CD14-positive monocyte (primary cell): ENCODE results near the gene KRTAP2-1. TPM values are rescaled to one million over a fixed set of nuclear protein-coding genes. Genes with fewer than 3 reads are reported as not detected.
"Not testable (repeated sequence)": the region's sequence is repeated elsewhere in the genome, so short reads cannot be mapped to it uniquely, and the experiment has no call there.

Experiments
- DNase-seq, 3 donors: peaks; one replicate each; pipeline ENCODE4 v3.0.0-alpha.2; 2011 to 2022
- H2AFZ ChIP-seq: 2 replicates; pipeline ENCODE4 v1.6.0; 2012; ENCODE audit warnings: mild to moderate bottlenecking, low read depth, low read length, inconsistent platforms; ENCODE audit not compliant: insufficient read depth, poor library complexity, severe bottlenecking
- H3K27ac ChIP-seq, 2 donors: 1 replicate in 1 of 2; 2 replicates in 1 of 2; pipeline ENCODE4 v1.5.1; 2012 to 2013; ENCODE audit warnings: low read length in 2 of 2, control low read depth in 1 of 2, inconsistent platforms in 1 of 2, low read depth in 1 of 2, mild to moderate bottlenecking in 1 of 2
- H3K27me3 ChIP-seq, 2 donors: one replicate each; pipeline versions ENCODE4 v1.6.0 to v1.6.1; 2011 to 2013; ENCODE audit warnings: low read length in 2 of 2; ENCODE audit not compliant: control insufficient read depth in 2 of 2, insufficient read depth in 2 of 2
- H3K36me3 ChIP-seq, 2 donors: replicated peaks in 1 of 2; 1 replicate in 1 of 2; 2 replicates in 1 of 2; pipeline versions ENCODE4 v1.5.1 to v1.6.1; 2012 to 2013; ENCODE audit warnings: low read length in 2 of 2, control low read depth in 1 of 2, inconsistent platforms in 1 of 2, mild to moderate bottlenecking in 1 of 2; ENCODE audit not compliant: insufficient read depth in 2 of 2, control insufficient read depth in 1 of 2
- H3K4me1 ChIP-seq, 2 donors: 1 replicate in 1 of 2; 2 replicates in 1 of 2; pipeline versions ENCODE4 v1.5.1 to v1.6.1; 2012 to 2013; ENCODE audit warnings: low read length in 2 of 2, control low read depth in 1 of 2, inconsistent platforms in 1 of 2, mild to moderate bottlenecking in 1 of 2, moderate library complexity in 1 of 2; ENCODE audit not compliant: insufficient read depth in 2 of 2, control insufficient read depth in 1 of 2
- H3K4me2 ChIP-seq: replicated peaks from 2 replicates; pipeline ENCODE3; 2012; ENCODE audit warnings: low read length, moderate library complexity, mild to moderate bottlenecking; ENCODE audit not compliant: poor library complexity, severe bottlenecking; ENCODE audit errors: extremely low read depth
- H3K4me3 ChIP-seq, 3 experiments: fragments of 200-600 bp in 1 of 3; sonication (generic) in 1 of 3; replicated peaks in 1 of 3; 1 replicate in 2 of 3; 2 replicates in 1 of 3; pipeline ENCODE4 v1.5.1; 2011 to 2013; ENCODE audit warnings: low read length in 3 of 3, mild to moderate bottlenecking in 3 of 3, control low read depth in 2 of 3, low read depth in 2 of 3, inconsistent platforms in 1 of 3, moderate library complexity in 1 of 3
- H3K79me2 ChIP-seq: 2 replicates; pipeline ENCODE4 v1.6.0; 2012; ENCODE audit warnings: mild to moderate bottlenecking, control low read depth, inconsistent platforms, low read length, moderate library complexity; ENCODE audit not compliant: insufficient read depth
- H3K9ac ChIP-seq: 2 replicates; pipeline ENCODE4 v1.6.0; 2017; ENCODE audit warnings: low read length, mild to moderate bottlenecking; ENCODE audit not compliant: insufficient read depth, poor library complexity, severe bottlenecking
- H3K9me3 ChIP-seq, 2 donors: replicated peaks in 1 of 2; 1 replicate in 1 of 2; 2 replicates in 1 of 2; pipeline versions ENCODE4 v1.5.1 to v1.6.1; 2012 to 2013; ENCODE audit warnings: low read length in 2 of 2, control low read depth in 1 of 2; ENCODE audit not compliant: control insufficient read depth in 1 of 2, insufficient read depth in 1 of 2
- H4K20me1 ChIP-seq: 2 replicates; pipeline ENCODE4 v1.6.0; 2012; ENCODE audit warnings: mild to moderate bottlenecking, low read length, control low read depth, moderate library complexity; ENCODE audit not compliant: insufficient read depth
- H3K27ac Mint-ChIP-seq, 7 donors: one replicate each; pipeline ENCODE4 v1.8.0; 2020; ENCODE audit warnings: mild to moderate bottlenecking in 7 of 7, mixed read lengths in 7 of 7, moderate library complexity in 6 of 7, inconsistent platforms in 2 of 7
- H3K27me3 Mint-ChIP-seq, 3 donors: one replicate each; pipeline ENCODE4 v1.8.0; 2021 to 2022; ENCODE audit warnings: low read depth in 3 of 3, mild to moderate bottlenecking in 3 of 3, mixed read lengths in 3 of 3, moderate library complexity in 3 of 3, inconsistent platforms in 1 of 3
- H3K36me3 Mint-ChIP-seq, 2 donors: one replicate each; pipeline ENCODE4 v1.8.0; 2020; ENCODE audit warnings: mixed read lengths in 2 of 2, inconsistent platforms in 1 of 2, mild to moderate bottlenecking in 1 of 2
- H3K4me1 Mint-ChIP-seq: one replicate; pipeline ENCODE4 v1.8.0; 2020; ENCODE audit warnings: mild to moderate bottlenecking, mixed read lengths
- H3K4me3 Mint-ChIP-seq, 2 donors: one replicate each; pipeline ENCODE4 v1.8.0; 2020; ENCODE audit warnings: mild to moderate bottlenecking in 2 of 2, mixed read lengths in 2 of 2, moderate library complexity in 1 of 2
- H3K9me3 Mint-ChIP-seq, 7 donors: one replicate each; pipeline ENCODE4 v1.8.0; 2020 to 2022; ENCODE audit warnings: mixed read lengths in 7 of 7, mild to moderate bottlenecking in 6 of 7, moderate library complexity in 6 of 7, inconsistent platforms in 2 of 7
- WGBS: methylation state at CpG from one replicate; pipeline ENCODE4 v1.1.5; 2013; ENCODE audit warnings: missing lambda C conversion rate; ENCODE audit not compliant: insufficient coverage; 5-methylcytosine and 5-hydroxymethylcytosine counted together
- intact Hi-C, 2 donors: fragments of 100-400 bp; cut with micrococcal nuclease; formaldehyde crosslinking; loops; one replicate each; pipeline versions ENCODE4 v1.15.0 to v1.15.1; 2023
- polyA plus RNA-seq, 3 donors: library from polyadenylated mRNA; depleted of rRNA in 1 of 3; unstranded in 2 of 3; stranded (reverse) in 1 of 3; fragments of 300-500 nt in 2 of 3; fragments of >200 nt in 1 of 3; fragmentation: Illumina TruSeq in 2 of 3; gene quantifications; 1 replicate in 2 of 3; 2 replicates in 1 of 3; pipeline ENCODE4 v1.2.3, GENCODE V29; 2012 to 2021
- TF ChIP-seq, protein P1 (sequence below): fragments of 200-600 bp; IDR thresholded peaks from one replicate; pipeline ENCODE4 v1.8.0; 2022; ENCODE audit warnings: antibody characterized with exemption, mild to moderate bottlenecking

Gene KRTAP2-1
- polyA plus RNA-seq, 3 donors = not detected

DNA sequence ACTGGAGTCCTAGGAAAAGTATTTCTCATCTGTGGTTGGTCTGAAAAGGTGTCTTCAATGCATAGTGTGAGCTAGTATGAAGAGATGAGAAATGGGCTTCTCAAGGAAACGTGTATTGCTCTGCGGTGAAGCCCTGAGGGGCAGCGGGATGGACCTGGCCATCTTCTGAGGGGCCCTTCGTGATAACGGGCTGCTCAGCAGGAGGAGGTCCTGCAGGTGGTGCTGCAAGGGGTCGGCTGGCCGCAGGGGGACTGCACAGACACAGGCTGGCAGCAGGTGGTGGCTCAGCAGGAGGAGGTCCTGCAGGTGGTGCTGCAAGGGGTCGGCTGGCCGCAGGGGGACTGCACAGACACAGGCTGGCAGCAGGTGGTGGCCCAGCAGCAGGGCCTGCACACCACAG is 7.4 kb upstream of the KRTAP2-1 start:
- H3K4me3 Mint-ChIP-seq, H3K9me3 Mint-ChIP-seq, H2AFZ ChIP-seq, H3K9ac ChIP-seq, H3K27ac ChIP-seq, intact Hi-C loops, H3K4me1 ChIP-seq, H3K4me1 Mint-ChIP-seq, H3K4me2 ChIP-seq, H3K36me3 Mint-ChIP-seq, DNase-seq, H3K36me3 ChIP-seq, H3K79me2 ChIP-seq, H3K9me3 ChIP-seq, H4K20me1 ChIP-seq, H3K27ac Mint-ChIP-seq, H3K4me3 ChIP-seq: not testable (repeated sequence)
- WGBS = 98% methylated on average over 5 of the region's 9 CpGs
- H3K27me3 ChIP-seq = peaks cover 3 to 11% of the 10 kb centered on the region in 2 donors
- H3K27me3 Mint-ChIP-seq = peaks cover 9 to 18% (median 11%) of the 10 kb centered on the region in 3 donors

DNA sequence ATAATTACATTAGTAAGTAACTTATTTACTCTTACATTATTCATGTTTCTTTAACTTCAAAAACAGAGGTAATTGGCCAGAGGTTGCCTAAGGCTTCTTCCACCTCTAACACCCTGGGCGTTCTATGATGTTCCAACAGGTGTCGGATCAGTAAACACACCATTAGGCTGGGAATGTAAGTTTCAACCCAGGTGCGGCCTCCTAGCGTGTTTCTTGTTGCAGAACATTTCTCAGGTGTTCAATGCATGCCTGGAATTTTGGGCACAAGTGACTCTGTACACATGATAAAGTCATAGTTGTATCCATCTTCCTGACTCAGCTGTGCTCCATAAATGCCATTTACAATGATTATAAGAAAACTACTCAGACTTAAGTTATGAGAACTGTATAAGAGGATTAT is 6.9 kb upstream of the KRTAP2-1 start:
- intact Hi-C loops = no loop called here

More for the DNA sequence above, 6.9 kb upstream of the KRTAP2-1 start:
- no peak overlapping the region for H3K4me2 ChIP-seq
- no peak overlapping the region for H3K27ac ChIP-seq
- H3K79me2 ChIP-seq = no peaks in the 10 kb centered on the region
- peaks cover under 1 to 10% of the 10 kb centered on the region in 2 donors for H3K27me3 ChIP-seq
- H4K20me1 ChIP-seq = no peaks in the 10 kb centered on the region
- TF ChIP-seq, protein P1, sequence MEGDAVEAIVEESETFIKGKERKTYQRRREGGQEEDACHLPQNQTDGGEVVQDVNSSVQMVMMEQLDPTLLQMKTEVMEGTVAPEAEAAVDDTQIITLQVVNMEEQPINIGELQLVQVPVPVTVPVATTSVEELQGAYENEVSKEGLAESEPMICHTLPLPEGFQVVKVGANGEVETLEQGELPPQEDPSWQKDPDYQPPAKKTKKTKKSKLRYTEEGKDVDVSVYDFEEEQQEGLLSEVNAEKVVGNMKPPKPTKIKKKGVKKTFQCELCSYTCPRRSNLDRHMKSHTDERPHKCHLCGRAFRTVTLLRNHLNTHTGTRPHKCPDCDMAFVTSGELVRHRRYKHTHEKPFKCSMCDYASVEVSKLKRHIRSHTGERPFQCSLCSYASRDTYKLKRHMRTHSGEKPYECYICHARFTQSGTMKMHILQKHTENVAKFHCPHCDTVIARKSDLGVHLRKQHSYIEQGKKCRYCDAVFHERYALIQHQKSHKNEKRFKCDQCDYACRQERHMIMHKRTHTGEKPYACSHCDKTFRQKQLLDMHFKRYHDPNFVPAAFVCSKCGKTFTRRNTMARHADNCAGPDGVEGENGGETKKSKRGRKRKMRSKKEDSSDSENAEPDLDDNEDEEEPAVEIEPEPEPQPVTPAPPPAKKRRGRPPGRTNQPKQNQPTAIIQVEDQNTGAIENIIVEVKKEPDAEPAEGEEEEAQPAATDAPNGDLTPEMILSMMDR = no peak
- H3K4me3 ChIP-seq = no peak overlapping the region
- H3K9me3 ChIP-seq = no peaks in the 10 kb centered on the region
- no peaks in the 10 kb centered on the region for H3K36me3 Mint-ChIP-seq
- H3K36me3 ChIP-seq = no peaks in the 10 kb centered on the region
- H3K9ac ChIP-seq = no peak overlapping the region
- peaks cover 0 to 9% (median 2%) of the 10 kb centered on the region in 7 donors for H3K9me3 Mint-ChIP-seq
- H3K4me1 Mint-ChIP-seq = no peaks in the 10 kb centered on the region
- H3K27me3 Mint-ChIP-seq = peaks cover 5 to 13% (median 8%) of the 10 kb centered on the region in 3 donors
- DNase-seq = no peak
- H3K4me1 ChIP-seq = no peaks in the 10 kb centered on the region
- no peak overlapping the region for H3K4me3 Mint-ChIP-seq
- no peak overlapping the region for H2AFZ ChIP-seq
- 96% methylated on average over 3 of the region's 4 CpGs for WGBS
- no peak overlapping the region for H3K27ac Mint-ChIP-seq
